NCI-H2196 treated with DMSO at 0.1 percent for 48 hours (cell line): Measurements from ENCODE around the gene METTL25B.
"Not testable (repeated sequence)": the region's sequence is repeated elsewhere in the genome, so short reads cannot be mapped to it uniquely, and the experiment has no call there.

Source experiments
- DNase-seq: peaks from one replicate; lab custom pipeline; 2025; ENCODE audit not compliant: unreplicated experiment; lab: John Stamatoyannopoulos, UW

The METTL25B gene

GRCh38 chr1:156747742-156748669 lies 19.7 kb downstream of the METTL25B start:
- DNase-seq = no peak

- no peak for DNase-seq
Observed at GRCh38 chr1:156748670-156749418, 20.6 kb downstream of the METTL25B start.

GRCh38 chr1:156749419-156750118 lies 21.3 kb downstream of the METTL25B start:
- DNase-seq = no peak

- no peak for DNase-seq
Observed at GRCh38 chr1:156750191-156750672, 22.0 kb downstream of the METTL25B start.

GRCh38 chr1:156750711-156751450 lies 22.6 kb downstream of the METTL25B start:
- no peak for DNase-seq

GRCh38 chr1:156751451-156751756 lies 23.1 kb downstream of the METTL25B start, which contains the start of gene HDGF:
Gene HDGF (minus strand): TSS chr1:156751675. CDS start chr1:156751429, 246 bp downstream.
- DNase-seq = no peak

GRCh38 chr1:156751757-156752481 lies 23.6 kb downstream of the METTL25B start:
- peak; percentile 85 for DNase-seq

- DNase-seq = no peak
Observed at GRCh38 chr1:156752843-156753482, 24.7 kb downstream of the METTL25B start.

- DNase-seq = peak; percentile 29
Observed at GRCh38 chr1:156754219-156754618, 25.9 kb downstream of the METTL25B start.

GRCh38 chr1:156755527-156755950 lies 27.3 kb downstream of the METTL25B start:
- DNase-seq = no peak

- DNase-seq = no peak
Observed at GRCh38 chr1:156756355-156756754, 28.1 kb downstream of the METTL25B start.

- DNase-seq = not testable (repeated sequence)
Observed at GRCh38 chr1:156757572-156758253, 29.4 kb downstream of the METTL25B start.

- DNase-seq = no peak
Observed at GRCh38 chr1:156760092-156760795, 32.0 kb downstream of the METTL25B start.

GRCh38 chr1:156760796-156761104 lies 32.5 kb downstream of the METTL25B start:
- no peak for DNase-seq

GRCh38 chr1:156765136-156765535 lies 36.9 kb downstream of the METTL25B start:
- DNase-seq = not testable (repeated sequence)

GRCh38 chr1:156765666-156766065 lies 37.4 kb downstream of the METTL25B start:
- DNase-seq = no peak

- peak; percentile 39 for DNase-seq
Observed at GRCh38 chr1:156766298-156767100, 38.2 kb downstream of the METTL25B start.
